T-helper 2 cell treated with Interferon-gamma antibody and Interleukin-4, amounts not matched to agents 100 ng/mL and 5 ng/mL, for 36 hours (primary cell): Measurements from ENCODE around the gene ERC1. TPM values are rescaled to one million over a fixed set of nuclear protein-coding genes. Genes with fewer than 3 reads are reported as not detected.
"Not testable (repeated sequence)": the region's sequence is repeated elsewhere in the genome, so short reads cannot be mapped to it uniquely, and the experiment has no call there.

Experiments used
- intact Hi-C: fragments of 100-400 bp; cut with micrococcal nuclease; formaldehyde crosslinking; loops from one replicate; pipeline ENCODE4 v1.15.1; 2023
- total RNA-seq: library from RNA; stranded (reverse); gene quantifications from 2 replicates; pipeline ENCODE4 v1.2.3, GENCODE V29; 2022

ERC1 gene
- total RNA-seq, 1 donor from 2014 or later, result 51.5 TPM

GRCh38 chr12:1117371-1117770 is 126.3 kb downstream of the ERC1 start:
- intact Hi-C loops, result loop anchor here (5.0 to 10.0 kb wide), 2 partner anchors 87 to 415 kb away; no protein-coding TSS in a partner anchor

GRCh38 chr12:1117970-1118563 is 127.0 kb downstream of the ERC1 start:
- intact Hi-C loops, result loop anchor here (1.0 to 10.0 kb wide), 4 partner anchors 87 to 487 kb away; no protein-coding TSS in a partner anchor

- intact Hi-C loops, result no loop called here
Measured at GRCh38 chr12:1122786-1123185, 131.8 kb downstream of the ERC1 start.

GRCh38 chr12:1126091-1126490 is 135.1 kb downstream of the ERC1 start:
- intact Hi-C loops, result no loop called here

GRCh38 chr12:1127021-1127420 is 136.0 kb downstream of the ERC1 start:
- intact Hi-C loops, result no loop called here

DNA sequence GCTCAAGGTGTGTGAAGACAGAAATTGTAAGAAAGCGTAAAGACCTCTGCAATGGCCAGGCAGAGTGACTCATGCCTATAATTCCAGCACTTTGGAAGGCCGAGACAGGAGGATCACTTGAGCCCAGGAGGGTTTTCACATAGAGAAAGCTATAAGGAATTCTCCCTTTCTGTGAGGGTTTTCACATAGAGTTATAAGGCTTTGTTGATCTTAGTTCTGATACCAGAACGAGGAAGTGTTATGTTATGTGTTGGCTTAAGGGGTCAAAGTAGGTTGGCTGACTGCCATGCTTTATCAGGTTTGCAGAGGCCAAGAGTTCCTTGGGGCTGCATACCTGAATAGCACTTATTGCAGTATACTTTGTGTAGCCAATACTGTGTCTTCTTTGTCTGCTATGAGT is 139.1 kb downstream of the ERC1 start:
- intact Hi-C loops, result loop anchor here (10.0 kb wide), 1 partner anchor 645 kb away; no protein-coding TSS in a partner anchor

DNA sequence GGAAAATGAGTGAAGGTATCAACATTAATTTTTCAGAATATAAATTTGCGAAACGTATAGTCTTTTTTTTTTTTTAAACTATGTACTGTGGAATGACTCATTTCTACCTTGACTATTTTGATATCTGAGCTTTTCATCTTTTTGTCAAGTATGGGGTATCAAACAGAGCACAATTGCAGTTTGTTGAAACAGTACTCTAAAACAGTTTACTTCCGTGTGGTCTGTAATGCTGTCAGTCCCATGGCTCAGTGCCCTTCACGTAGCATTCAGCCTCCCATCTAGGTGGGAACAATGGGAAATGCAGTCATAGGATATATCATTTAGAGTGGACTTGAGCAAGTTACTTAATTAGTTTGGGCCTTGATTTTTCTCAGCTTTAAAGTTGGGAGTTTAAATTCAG is 139.5 kb downstream of the ERC1 start:
- intact Hi-C loops, result loop anchor here (10.0 kb wide), 1 partner anchor 644 kb away; no protein-coding TSS in a partner anchor

DNA sequence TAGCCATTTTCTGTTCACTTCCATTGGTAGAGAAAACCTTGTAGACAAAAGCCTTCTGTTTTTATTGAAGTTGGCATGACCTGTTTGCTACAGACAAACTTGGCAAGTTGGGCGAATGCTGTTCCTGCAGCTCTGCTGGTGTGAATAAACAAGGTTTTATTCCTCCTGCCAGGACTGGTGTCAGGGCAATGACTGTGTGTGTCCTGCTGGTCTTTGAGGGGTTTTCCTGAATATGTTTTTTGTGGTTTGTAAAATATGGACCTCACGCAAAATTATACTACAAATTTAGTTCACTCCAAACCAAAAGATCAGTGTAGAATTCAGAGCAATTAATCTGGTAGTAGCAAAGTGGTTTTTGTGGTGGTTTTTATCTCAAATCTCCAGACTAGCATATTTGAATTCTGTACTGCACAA is 140.8 kb downstream of the ERC1 start:
- intact Hi-C loops, result loop anchor here (10.0 kb wide), 1 partner anchor 643 kb away; no protein-coding TSS in a partner anchor

- intact Hi-C loops, result loop anchor here (10.0 kb wide), 1 partner anchor 642 kb away; no protein-coding TSS in a partner anchor
Measured at GRCh38 chr12:1132311-1132710, 141.3 kb downstream of the ERC1 start.

GRCh38 chr12:1138691-1139090 is 147.7 kb downstream of the ERC1 start:
- intact Hi-C loops, result loop anchor here (10.0 kb wide), 1 partner anchor 636 kb away; no protein-coding TSS in a partner anchor

- intact Hi-C loops, result not testable (repeated sequence)
Measured at GRCh38 chr12:1146758-1147157, 155.7 kb downstream of the ERC1 start.

- intact Hi-C loops, result no loop called here
Measured at GRCh38 chr12:1147821-1148220, 156.8 kb downstream of the ERC1 start.

DNA sequence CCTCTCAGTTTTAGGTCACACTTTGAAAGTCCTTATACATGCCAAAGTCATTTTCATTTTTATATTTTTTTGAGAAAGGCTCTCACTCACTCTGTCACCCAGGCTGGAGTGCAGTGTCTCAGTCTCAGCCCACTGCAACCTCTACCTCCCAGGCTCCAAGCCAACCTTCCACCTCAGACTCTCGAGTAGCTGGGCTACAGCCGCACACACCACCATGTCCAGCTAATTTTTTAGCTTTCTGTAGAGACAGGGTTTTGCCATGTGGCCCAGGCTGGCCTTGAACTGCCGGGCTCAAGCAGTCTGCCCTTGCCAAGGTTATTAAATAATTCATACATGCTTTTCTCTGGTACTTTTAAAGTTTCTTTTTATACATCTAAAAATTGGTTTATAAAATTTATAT is 166.0 kb downstream of the ERC1 start:
- intact Hi-C loops, result no loop called here

DNA sequence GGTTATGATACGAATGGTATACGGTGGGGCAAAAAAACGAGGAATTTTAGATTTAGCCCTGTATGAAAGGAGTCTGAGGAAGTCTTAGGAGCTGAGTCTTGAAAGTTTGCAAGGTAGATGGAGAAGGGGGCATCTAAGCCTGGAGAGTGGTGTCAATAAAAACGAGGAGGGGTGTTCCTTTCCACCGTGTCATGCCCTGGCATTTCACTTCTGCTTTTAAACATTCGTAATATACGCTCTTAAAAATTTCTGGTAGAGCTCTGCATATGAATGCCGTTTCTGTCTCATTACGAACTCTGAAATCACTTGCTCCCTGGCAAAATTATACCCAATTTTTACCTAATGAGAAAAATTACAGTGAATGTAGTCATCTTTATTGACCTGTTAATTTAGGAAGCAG is 170.2 kb downstream of the ERC1 start:
- intact Hi-C loops, result no loop called here

GRCh38 chr12:1162081-1162760 is 171.2 kb downstream of the ERC1 start:
- intact Hi-C loops, result no loop called here

GRCh38 chr12:1167784-1168183 is 176.8 kb downstream of the ERC1 start:
- intact Hi-C loops, result no loop called here

- intact Hi-C loops, result no loop called here
Measured at GRCh38 chr12:1170411-1170810, 179.4 kb downstream of the ERC1 start.

DNA sequence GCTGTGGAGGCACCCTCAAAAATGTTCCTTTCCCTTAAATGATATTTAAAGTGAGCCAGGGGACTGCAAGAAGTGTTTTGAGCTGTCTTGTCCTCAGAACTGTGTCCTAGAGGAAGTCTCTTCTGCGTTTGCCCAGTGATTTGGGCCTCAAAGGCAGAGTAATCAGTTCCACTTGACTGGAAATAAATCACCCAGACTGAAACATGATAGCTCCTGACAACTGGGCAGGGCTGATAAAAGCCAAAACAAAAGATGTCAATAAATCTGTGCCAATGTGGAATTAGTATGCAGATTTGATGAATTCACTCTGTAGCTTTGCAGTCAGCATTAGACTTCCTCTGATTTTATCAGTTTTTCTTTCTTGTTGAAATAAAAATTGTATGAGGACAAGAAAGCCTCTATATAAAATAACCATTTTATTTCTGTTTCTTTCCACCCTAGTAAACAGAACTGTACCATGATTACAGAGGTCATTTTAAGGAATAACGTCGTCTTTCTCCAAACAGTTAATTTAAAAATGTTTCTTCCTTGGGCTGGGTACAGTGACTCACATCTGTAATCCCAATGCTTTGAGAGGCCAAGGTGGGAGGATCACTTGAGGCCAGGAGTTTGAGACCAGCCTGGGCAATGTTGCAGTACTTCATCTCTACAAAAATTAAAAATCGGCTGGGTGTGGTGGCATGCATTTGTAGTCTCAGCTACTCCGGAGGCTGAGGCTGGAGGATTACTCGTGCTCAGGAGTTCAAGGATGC is 180.8 kb downstream of the ERC1 start:
- intact Hi-C loops, result no loop called here

DNA sequence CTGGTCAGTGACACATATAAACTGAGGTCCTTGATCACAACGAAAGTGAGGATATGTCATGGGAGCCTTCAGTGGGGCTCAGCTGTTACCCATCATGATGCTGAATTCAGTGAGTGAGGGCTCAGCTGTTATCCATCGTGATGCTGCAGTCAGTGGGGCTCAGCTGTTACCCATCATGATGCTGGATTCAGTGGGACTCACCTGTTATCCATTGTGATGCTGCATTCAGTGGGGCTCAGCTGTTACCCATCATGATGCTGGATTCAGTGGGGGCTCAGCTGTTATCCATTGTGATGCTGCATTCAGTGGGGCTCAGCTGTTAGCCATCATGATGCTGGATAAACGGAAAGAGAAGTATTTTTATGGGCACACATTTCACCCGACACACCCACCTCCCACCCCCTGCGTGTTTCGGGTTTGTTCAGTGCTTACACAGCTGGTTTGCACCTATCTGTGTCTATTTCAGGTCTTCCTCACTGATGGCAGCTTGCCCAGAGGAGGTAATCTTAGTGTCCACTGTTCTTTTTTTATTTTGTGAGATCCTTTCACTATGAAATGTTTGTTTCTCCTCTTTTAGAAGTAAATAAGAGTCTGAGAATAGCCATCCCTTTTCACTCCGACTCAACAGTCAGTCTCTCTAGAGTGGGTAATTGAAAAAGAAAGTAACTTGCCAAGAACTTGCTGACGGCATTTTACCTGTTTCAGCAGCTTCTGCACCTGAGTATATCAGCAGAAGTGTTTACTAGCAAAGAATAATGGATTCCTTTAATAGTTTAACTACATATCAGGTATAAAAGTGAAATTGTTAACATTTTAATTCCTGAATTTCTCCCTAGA is 183.0 kb downstream of the ERC1 start:
- intact Hi-C loops, result no loop called here

DNA sequence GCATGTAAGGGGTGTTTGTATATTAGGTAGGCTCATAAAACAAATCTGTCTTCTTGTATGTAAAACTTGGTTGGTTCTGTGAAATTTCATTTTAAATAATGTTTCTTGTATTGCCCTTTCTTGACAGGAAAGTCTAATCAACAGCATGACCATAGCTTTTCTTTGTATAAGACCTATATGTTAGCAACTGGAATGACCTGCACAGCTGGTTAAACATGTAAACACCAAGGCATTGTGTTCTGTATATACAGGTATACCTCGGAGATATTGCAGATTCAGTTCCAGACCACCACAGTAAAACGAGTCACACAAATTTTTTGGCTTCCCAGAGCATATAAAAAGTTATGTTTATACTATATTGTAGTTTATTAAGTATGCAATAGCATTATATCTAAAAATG is 183.6 kb downstream of the ERC1 start:
- intact Hi-C loops, result no loop called here

DNA sequence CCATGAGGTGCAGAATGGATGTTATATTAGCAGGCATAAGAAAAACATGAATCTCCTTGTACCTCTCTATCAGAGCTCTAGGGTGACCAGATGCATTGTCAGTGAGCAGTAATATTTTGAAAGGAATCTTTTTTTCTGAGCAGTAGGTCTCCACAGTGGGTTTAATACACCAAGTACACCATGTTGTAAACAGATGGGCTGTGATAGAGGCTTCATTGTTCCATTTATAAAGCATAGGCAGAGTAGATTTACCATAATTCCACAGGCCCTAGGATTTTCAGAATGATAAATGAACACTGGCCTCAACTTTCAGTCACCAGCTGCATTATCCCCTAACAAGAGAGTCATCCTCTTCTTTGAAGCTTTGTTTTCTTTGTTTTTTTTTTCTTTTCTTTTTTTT is 185.2 kb downstream of the ERC1 start:
- intact Hi-C loops, result no loop called here
